ENCODE measurements around the gene SPDEF.

GRCh38 chr6:34518669-34519365 is 37.3 kb downstream of the SPDEF start:
- TF ChIP-seq CTCF (IDR thresholded peaks at IDR 0.05) (no peak), EZH2 (IDR thresholded peaks at IDR 0.05) (no peak), EZH2phosphoT487 (IDR thresholded peaks at IDR 0.05) (no peak)
